Measurements from ENCODE around the gene ENC1. TPM values are rescaled to one million over a fixed set of nuclear protein-coding genes. Genes with fewer than 3 reads are reported as not detected.

The ENC1 gene
- total and polyA plus RNA-seq, 10 of the 15 experiments (the other 5 are each of a cell fraction or from before 2014, with no cell fraction given), result 8.2 to 55.5 (median 32.1) TPM

DNA sequence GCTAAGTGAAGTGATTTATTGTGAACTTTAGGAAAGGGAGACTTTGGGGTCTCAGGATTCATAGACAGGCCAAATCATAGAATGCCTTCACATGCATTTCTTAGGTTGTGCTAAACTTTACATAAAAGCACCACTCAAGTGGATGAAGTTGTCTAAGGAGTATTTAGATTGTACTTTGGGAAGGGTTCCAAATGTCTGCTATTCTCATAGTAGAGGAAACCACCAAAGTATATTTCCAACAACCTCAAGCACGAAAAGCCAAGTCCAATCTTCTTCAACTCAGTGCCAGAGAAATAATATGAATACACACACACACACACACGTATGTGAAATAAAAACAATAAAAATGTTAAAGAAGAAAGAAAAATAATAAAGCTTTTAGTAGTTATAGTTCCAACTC lies 41.8 kb downstream of the ENC1 start (continued):
- TF ChIP-seq, protein P1, sequence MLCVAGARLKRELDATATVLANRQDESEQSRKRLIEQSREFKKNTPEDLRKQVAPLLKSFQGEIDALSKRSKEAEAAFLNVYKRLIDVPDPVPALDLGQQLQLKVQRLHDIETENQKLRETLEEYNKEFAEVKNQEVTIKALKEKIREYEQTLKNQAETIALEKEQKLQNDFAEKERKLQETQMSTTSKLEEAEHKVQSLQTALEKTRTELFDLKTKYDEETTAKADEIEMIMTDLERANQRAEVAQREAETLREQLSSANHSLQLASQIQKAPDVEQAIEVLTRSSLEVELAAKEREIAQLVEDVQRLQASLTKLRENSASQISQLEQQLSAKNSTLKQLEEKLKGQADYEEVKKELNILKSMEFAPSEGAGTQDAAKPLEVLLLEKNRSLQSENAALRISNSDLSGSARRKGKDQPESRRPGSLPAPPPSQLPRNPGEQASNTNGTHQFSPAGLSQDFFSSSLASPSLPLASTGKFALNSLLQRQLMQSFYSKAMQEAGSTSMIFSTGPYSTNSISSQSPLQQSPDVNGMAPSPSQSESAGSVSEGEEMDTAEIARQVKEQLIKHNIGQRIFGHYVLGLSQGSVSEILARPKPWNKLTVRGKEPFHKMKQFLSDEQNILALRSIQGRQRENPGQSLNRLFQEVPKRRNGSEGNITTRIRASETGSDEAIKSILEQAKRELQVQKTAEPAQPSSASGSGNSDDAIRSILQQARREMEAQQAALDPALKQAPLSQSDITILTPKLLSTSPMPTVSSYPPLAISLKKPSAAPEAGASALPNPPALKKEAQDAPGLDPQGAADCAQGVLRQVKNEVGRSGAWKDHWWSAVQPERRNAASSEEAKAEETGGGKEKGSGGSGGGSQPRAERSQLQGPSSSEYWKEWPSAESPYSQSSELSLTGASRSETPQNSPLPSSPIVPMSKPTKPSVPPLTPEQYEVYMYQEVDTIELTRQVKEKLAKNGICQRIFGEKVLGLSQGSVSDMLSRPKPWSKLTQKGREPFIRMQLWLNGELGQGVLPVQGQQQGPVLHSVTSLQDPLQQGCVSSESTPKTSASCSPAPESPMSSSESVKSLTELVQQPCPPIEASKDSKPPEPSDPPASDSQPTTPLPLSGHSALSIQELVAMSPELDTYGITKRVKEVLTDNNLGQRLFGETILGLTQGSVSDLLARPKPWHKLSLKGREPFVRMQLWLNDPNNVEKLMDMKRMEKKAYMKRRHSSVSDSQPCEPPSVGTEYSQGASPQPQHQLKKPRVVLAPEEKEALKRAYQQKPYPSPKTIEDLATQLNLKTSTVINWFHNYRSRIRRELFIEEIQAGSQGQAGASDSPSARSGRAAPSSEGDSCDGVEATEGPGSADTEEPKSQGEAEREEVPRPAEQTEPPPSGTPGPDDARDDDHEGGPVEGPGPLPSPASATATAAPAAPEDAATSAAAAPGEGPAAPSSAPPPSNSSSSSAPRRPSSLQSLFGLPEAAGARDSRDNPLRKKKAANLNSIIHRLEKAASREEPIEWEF (IDR thresholded peaks at IDR 0.05; ENCODE audit: insufficient replicate concordance, low read depth, low read length), result no peak
- TF ChIP-seq ZZZ3 (IDR thresholded peaks at IDR 0.05; ENCODE audit: control insufficient read depth, insufficient read length, low read depth) (no peak), CEBPB (IDR thresholded peaks at IDR 0.05; ENCODE audit: borderline replicate concordance in 1 of 2, low read depth in 2 of 2, low read length in 2 of 2) (no peak), SP1 (IDR thresholded peaks at IDR 0.05; ENCODE audit: low read depth, low read length) (no peak), SPI1 (IDR thresholded peaks at IDR 0.05; ENCODE audit: borderline replicate concordance, insufficient read depth, low read depth, low read length) (no peak), PAX8 (IDR thresholded peaks at IDR 0.05) (no peak)
- TF ChIP-seq, protein P2, sequence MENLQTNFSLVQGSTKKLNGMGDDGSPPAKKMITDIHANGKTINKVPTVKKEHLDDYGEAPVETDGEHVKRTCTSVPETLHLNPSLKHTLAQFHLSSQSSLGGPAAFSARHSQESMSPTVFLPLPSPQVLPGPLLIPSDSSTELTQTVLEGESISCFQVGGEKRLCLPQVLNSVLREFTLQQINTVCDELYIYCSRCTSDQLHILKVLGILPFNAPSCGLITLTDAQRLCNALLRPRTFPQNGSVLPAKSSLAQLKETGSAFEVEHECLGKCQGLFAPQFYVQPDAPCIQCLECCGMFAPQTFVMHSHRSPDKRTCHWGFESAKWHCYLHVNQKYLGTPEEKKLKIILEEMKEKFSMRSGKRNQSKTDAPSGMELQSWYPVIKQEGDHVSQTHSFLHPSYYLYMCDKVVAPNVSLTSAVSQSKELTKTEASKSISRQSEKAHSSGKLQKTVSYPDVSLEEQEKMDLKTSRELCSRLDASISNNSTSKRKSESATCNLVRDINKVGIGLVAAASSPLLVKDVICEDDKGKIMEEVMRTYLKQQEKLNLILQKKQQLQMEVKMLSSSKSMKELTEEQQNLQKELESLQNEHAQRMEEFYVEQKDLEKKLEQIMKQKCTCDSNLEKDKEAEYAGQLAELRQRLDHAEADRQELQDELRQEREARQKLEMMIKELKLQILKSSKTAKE (IDR thresholded peaks at IDR 0.05; ENCODE audit: low read depth, poor library complexity, severe bottlenecking), result no peak

Data from GM12878 (cell line).